Loucy (cell line): ENCODE results near the gene PDZRN3.

Experiments used
- EZH2phosphoT487 ChIP-seq: fragments of 200-600 bp; IDR thresholded peaks from 2 replicates; pipeline ENCODE4 v1.6.1; 2018; ENCODE audit warnings: antibody characterized with exemption, mild to moderate bottlenecking, moderate library complexity, borderline replicate concordance
- TF ChIP-seq, protein P1 (sequence below): fragments of 200-600 bp; sonication (generic); conservative IDR thresholded peaks from 2 replicates; pipeline ENCODE4 v1.5.1; 2014; ENCODE audit warnings: mild to moderate bottlenecking, antibody characterized with exemption, low read length

- TF ChIP-seq, protein P1, sequence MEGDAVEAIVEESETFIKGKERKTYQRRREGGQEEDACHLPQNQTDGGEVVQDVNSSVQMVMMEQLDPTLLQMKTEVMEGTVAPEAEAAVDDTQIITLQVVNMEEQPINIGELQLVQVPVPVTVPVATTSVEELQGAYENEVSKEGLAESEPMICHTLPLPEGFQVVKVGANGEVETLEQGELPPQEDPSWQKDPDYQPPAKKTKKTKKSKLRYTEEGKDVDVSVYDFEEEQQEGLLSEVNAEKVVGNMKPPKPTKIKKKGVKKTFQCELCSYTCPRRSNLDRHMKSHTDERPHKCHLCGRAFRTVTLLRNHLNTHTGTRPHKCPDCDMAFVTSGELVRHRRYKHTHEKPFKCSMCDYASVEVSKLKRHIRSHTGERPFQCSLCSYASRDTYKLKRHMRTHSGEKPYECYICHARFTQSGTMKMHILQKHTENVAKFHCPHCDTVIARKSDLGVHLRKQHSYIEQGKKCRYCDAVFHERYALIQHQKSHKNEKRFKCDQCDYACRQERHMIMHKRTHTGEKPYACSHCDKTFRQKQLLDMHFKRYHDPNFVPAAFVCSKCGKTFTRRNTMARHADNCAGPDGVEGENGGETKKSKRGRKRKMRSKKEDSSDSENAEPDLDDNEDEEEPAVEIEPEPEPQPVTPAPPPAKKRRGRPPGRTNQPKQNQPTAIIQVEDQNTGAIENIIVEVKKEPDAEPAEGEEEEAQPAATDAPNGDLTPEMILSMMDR: peak; percentile 79
- no peak for TF ChIP-seq EZH2phosphoT487
Observed at GRCh38 chr3:73508330-73508954, 116.3 kb downstream of the PDZRN3 start.
